RWPE2 (cell line): ENCODE measurements around the gene ZNF324.

Source experiments
- ATAC-seq: fragments of 200-7000 bp; cut with Tn5 transposase; 3 replicates; pipeline ENCODE4 v1.9.1; 2021; ENCODE audit warnings: low read depth
- DNase-seq: peaks from one replicate; pipeline ENCODE4 v3.0.0-alpha.2; 2020; ENCODE audit warnings: low spot score
- H3K27ac ChIP-seq: fragments of 450-650 bp; 2 replicates; pipeline ENCODE4 v1.5.1; 2017; ENCODE audit warnings: mild to moderate bottlenecking; ENCODE audit not compliant: poor library complexity, severe bottlenecking
- H3K27me3 ChIP-seq: fragments of 250-450 bp; sonication (Bioruptor Pico); 2 replicates; pipeline ENCODE4 v1.5.1; 2021; ENCODE audit warnings: mild to moderate bottlenecking, moderate library complexity; ENCODE audit not compliant: insufficient read depth, poor library complexity, severe bottlenecking
- H3K36me3 ChIP-seq: fragments of 250-450 bp; sonication (Bioruptor Pico); 2 replicates; pipeline ENCODE4 v1.5.1; 2020; ENCODE audit warnings: low read depth, mild to moderate bottlenecking, moderate library complexity
- H3K4me1 ChIP-seq: fragments of 250-450 bp; sonication (Bioruptor Pico); 2 replicates; pipeline ENCODE4 v1.5.1; 2021; ENCODE audit warnings: mild to moderate bottlenecking, moderate library complexity; ENCODE audit not compliant: insufficient read depth, poor library complexity, severe bottlenecking
- H3K4me3 ChIP-seq: fragments of 250-450 bp; sonication (Bioruptor Pico); 2 replicates; pipeline ENCODE4 v1.5.1; 2021; ENCODE audit warnings: mild to moderate bottlenecking, moderate library complexity; ENCODE audit not compliant: severe bottlenecking
- H3K9me3 ChIP-seq: fragments of 250-450 bp; sonication (Bioruptor Pico); 2 replicates; pipeline ENCODE4 v1.5.1; 2021; ENCODE audit warnings: mild to moderate bottlenecking, moderate library complexity; ENCODE audit not compliant: severe bottlenecking
- TF ChIP-seq, protein P1 (sequence below): fragments of 450-650 bp; IDR thresholded peaks from one replicate; pipeline ENCODE4 v1.5.1; 2017; ENCODE audit warnings: mild to moderate bottlenecking, moderate library complexity; ENCODE audit not compliant: poor library complexity, severe bottlenecking

ZNF324 gene

DNA sequence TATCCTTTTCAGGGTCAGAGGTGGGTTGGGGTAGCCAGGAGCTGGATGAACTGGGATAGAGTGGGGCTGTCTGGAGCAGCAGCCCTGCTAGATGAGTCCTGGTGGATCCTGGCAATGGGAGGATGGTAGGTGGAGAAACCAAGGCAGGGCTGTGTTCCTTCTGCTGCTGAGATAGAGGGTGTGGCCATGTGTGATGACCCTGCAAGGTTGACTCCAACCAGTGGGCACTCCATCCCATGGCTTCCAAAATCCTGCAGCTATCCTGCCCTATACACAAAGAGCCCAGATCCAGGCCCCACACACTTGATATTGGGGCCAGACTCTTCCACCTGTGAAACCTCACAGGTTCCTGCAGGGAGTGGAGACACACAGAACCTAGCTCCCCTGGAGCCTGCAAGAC lies 6.9 kb downstream of the ZNF324 start:
- H3K27me3 ChIP-seq: no peaks in the 10 kb centered on the region
- H3K4me3 ChIP-seq: no peak overlapping the region
- H3K36me3 ChIP-seq: peaks cover 17% of the 10 kb centered on the region
- H3K4me1 ChIP-seq: peaks cover 5% of the 10 kb centered on the region
- no peak for ATAC-seq
- H3K9me3 ChIP-seq: no peaks in the 10 kb centered on the region
- TF ChIP-seq, protein P1, sequence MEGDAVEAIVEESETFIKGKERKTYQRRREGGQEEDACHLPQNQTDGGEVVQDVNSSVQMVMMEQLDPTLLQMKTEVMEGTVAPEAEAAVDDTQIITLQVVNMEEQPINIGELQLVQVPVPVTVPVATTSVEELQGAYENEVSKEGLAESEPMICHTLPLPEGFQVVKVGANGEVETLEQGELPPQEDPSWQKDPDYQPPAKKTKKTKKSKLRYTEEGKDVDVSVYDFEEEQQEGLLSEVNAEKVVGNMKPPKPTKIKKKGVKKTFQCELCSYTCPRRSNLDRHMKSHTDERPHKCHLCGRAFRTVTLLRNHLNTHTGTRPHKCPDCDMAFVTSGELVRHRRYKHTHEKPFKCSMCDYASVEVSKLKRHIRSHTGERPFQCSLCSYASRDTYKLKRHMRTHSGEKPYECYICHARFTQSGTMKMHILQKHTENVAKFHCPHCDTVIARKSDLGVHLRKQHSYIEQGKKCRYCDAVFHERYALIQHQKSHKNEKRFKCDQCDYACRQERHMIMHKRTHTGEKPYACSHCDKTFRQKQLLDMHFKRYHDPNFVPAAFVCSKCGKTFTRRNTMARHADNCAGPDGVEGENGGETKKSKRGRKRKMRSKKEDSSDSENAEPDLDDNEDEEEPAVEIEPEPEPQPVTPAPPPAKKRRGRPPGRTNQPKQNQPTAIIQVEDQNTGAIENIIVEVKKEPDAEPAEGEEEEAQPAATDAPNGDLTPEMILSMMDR: no peak
- H3K27ac ChIP-seq: peak overlapping the region; percentile 61
- DNase-seq: no peak

DNA sequence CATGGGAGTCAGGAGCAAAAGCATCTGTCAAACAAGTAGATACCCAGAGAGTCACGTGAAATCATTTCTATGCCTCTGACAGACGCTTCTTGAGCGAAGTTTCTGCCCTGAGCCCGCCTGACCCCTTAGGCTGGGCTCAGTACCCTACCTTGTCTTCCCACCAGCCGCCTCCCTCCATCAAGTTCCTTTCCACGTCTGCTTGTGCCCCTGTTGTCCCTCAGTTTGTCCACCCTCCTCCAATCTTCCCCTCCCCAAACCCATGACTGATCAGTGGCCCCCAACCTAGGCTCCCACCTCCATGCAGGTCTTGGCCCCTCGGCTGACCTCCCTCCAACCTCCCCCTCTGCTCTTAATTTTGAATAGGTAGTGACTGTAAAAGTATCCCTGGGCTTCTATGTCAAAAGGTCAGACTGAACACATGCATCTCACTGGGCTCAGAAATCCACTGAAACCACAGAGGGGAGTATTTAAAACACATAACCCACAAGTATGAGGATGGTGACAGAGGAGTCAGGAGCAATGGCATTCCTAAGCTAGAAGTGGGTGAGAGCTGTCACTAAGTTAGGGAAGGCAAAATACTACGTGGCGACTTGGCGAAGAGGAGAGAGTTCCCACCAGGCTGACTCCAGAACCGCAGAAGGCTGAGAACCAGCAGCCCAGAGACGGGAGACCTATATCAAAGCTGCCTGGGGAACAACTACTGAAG lies 7.6 kb downstream of the ZNF324 start:
- H3K9me3 ChIP-seq: no peaks in the 10 kb centered on the region
- H3K4me3 ChIP-seq: no peak overlapping the region
- ATAC-seq (no peak), DNase-seq (no peak)
- TF ChIP-seq, protein P1: no peak
- no peaks in the 10 kb centered on the region for H3K27me3 ChIP-seq
- peaks cover 11% of the 10 kb centered on the region for H3K36me3 ChIP-seq
- peaks cover 5% of the 10 kb centered on the region for H3K4me1 ChIP-seq
- peak overlapping the region; percentile 61 for H3K27ac ChIP-seq

DNA sequence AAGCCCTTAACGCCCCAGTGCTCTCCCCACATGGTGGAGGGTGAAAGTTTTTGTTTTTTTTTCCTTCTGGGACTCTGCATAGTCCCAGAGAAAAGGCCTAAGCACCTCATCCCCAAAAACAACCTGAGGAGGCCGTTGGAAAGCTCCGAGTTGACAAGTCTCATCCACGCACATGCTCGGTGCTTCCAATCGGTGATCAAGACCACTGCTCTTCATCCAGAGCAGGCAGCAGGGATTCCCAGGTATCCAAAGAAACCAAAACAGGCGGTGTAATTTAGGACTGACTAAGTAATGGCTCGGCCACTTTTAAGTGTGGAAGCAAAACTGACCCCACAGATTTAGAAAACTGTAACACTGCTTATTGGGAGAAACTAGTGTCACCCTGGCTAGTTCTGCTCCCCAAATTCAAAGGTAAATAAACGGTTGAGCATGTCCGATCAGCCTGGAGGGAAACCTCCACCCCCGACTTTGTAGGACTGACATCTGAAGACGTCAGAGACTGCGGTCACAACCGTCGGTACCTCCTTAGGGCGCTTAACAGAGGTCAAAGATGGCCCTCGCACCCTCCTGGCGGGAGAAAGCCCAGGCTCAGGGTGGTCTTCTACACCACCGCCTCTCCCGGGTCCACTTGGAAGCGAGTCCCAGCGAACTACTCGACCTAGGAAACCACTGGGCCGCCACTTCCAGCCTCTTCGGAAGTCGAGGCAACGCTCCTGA lies 8.3 kb downstream of the ZNF324 start:
- Histone ChIP-seq H3K4me1 (peaks cover 5% of the 10 kb centered on the region), H3K27ac (peak overlapping the region; percentile 61), H3K36me3 (peaks cover 10% of the 10 kb centered on the region; the same call in 1 of the 2 replicates), H3K4me3 (peak overlapping the region; percentile 38), H3K9me3 (no peaks in the 10 kb centered on the region), H3K27me3 (no peaks in the 10 kb centered on the region)
- TF ChIP-seq, protein P1: no peak
- ATAC-seq: peak; percentile 0
- no peak for DNase-seq

DNA sequence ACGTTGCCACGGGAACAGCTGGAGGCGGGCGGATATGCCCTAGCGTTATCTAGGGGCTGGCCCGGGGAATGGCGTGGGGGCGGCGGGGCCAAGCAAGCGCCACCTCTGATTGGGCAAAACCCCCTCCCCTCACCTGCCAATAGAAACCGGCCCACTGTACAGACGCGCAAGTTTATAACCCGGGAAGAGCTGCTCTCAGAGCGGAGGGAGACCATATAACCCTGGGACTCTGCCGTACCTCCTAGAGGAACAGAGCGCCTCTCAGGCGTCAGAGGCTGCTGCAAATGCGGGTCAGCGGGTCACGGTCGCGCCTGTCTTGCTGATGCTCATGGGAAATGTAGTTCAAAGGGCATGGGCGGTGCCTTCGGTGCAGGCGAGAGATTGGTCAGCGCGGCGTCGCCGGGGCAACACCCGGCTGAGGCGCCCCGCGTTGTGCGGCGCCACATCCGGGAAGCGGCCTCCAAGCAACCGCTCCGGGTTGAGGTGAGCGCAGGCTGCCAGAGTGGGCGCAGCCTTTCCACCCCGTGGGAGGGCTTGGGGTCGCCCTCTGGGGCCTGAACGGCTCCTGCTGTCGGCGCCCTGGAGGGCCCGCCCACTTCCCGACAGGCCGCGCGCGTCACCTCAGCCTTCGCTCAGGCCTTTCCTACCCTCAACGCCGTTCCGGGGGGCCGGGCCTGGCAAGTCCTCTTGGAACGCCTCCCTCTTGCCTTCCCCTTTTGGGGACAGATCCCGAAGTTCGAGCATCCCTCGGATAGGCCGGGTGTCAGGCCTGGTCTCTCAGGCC lies 9.0 kb downstream of the ZNF324 start, which contains the start of gene ZNF446:
Gene ZNF446 (plus strand): TSS at position 639 of the 784 bp plus-strand sequence. CDS start 867 bp downstream, outside the sequence.
- Histone ChIP-seq H3K36me3 (peaks cover 8% of the 10 kb centered on the region; the same call in 1 of the 2 replicates), H3K9me3 (no peaks in the 10 kb centered on the region), H3K4me1 (peaks cover 5% of the 10 kb centered on the region), H3K27ac (peak within 1 kb of the TSS; percentile 61), H3K4me3 (peak within 1 kb of the TSS; percentile 38), H3K27me3 (no peaks in the 10 kb centered on the region)
- ATAC-seq (peak; percentile 80), DNase-seq (peak; percentile 97)
- TF ChIP-seq, protein P1: peak; percentile 6
